ENCODE results near the gene PIF1. TPM values are rescaled to one million over a fixed set of nuclear protein-coding genes. Genes with fewer than 3 reads are reported as not detected.

The PIF1 gene
- total and polyA plus RNA-seq, 12 donors = 0.26 to 6.0 (median 1.8) TPM

- no peaks in the 10 kb centered on the region for H3K4me1 ChIP-seq (replicated peaks in 1 of 2)
- WGBS, 4 donors = 78 to 84% (median 82%) methylated on average over 11 to 21 of the region's 21 CpGs
- intact Hi-C loops (cut with DNase I) = no loop called here
- no peak for TF ChIP-seq POLR2A (IDR thresholded peaks at IDR 0.05)
- TF ChIP-seq CTCF (IDR thresholded peaks at IDR 0.05) = no peak
- no peak for DNase-seq
- H3K4me3 ChIP-seq = peak overlapping the region in 1 of 4 donors; percentile 90
- H3K36me3 ChIP-seq (replicated peaks in 1 of 2) = no peaks in the 10 kb centered on the region
- no peaks in the 10 kb centered on the region for H3K9me3 ChIP-seq (replicated peaks in 1 of 3)
- no peak overlapping the region for H3K27ac ChIP-seq
- no peaks in the 10 kb centered on the region for H3K27me3 ChIP-seq
Observed at GRCh38 chr15:64774037-64774628, 51.3 kb downstream of the PIF1 start.

- no peak overlapping the region for H3K27ac ChIP-seq
- no peak for TF ChIP-seq CTCF (IDR thresholded peaks at IDR 0.05)
- TF ChIP-seq POLR2A (IDR thresholded peaks at IDR 0.05) = no peak
- intact Hi-C loops (cut with DNase I) = no loop called here
- H3K4me1 ChIP-seq (replicated peaks in 1 of 2) = no peaks in the 10 kb centered on the region
- H3K27me3 ChIP-seq = no peaks in the 10 kb centered on the region
- no peaks in the 10 kb centered on the region for H3K9me3 ChIP-seq (replicated peaks in 1 of 3)
- H3K36me3 ChIP-seq (replicated peaks in 1 of 2) = no peaks in the 10 kb centered on the region
- no peak for DNase-seq
- 100% methylated on average over 1 to 2 of the region's 2 CpGs for WGBS, 4 donors
- H3K4me3 ChIP-seq = no peak overlapping the region
Observed at GRCh38 chr15:64773606-64774005, 51.8 kb downstream of the PIF1 start.

GRCh38 chr15:64772964-64773363 is 52.5 kb downstream of the PIF1 start:
- no peak for TF ChIP-seq CTCF (IDR thresholded peaks at IDR 0.05)
- TF ChIP-seq POLR2A (IDR thresholded peaks at IDR 0.05) = no peak

GRCh38 chr15:64772488-64772887 is 53.0 kb downstream of the PIF1 start:
- H3K9me3 ChIP-seq (replicated peaks in 1 of 3) = no peaks in the 10 kb centered on the region
- no peak for DNase-seq
- H3K27me3 ChIP-seq = no peaks in the 10 kb centered on the region
- TF ChIP-seq POLR2A (IDR thresholded peaks at IDR 0.05) (no peak), CTCF (IDR thresholded peaks at IDR 0.05) (no peak)
- H3K4me1 ChIP-seq (replicated peaks in 1 of 2) = no peaks in the 10 kb centered on the region
- no peaks in the 10 kb centered on the region for H3K36me3 ChIP-seq (replicated peaks in 1 of 2)
- no peak overlapping the region for H3K4me3 ChIP-seq
- no peak overlapping the region for H3K27ac ChIP-seq
- WGBS, 4 donors = 80 to 84% (median 83%) methylated on average over 3 of the region's 3 CpGs
- intact Hi-C loops (cut with DNase I) = no loop called here

More at GRCh38 chr15:64772964-64773363, 52.5 kb downstream of the PIF1 start:
- 87 to 98% (median 97%) methylated on average over 6 of the region's 6 CpGs for WGBS, 4 donors
- no peak for DNase-seq
- intact Hi-C loops (cut with DNase I) = no loop called here
- H3K9me3 ChIP-seq (replicated peaks in 1 of 3) = no peaks in the 10 kb centered on the region
- H3K4me3 ChIP-seq = no peak overlapping the region
- no peaks in the 10 kb centered on the region for H3K27me3 ChIP-seq
- no peaks in the 10 kb centered on the region for H3K36me3 ChIP-seq (replicated peaks in 1 of 2)
- no peak overlapping the region for H3K27ac ChIP-seq
- no peaks in the 10 kb centered on the region for H3K4me1 ChIP-seq (replicated peaks in 1 of 2)

All from adrenal gland (tissue), 12 donors.